ENCODE data around the gene ARHGEF17. TPM values are rescaled to one million over a fixed set of nuclear protein-coding genes. Genes with fewer than 3 reads are reported as not detected.

Gene ARHGEF17
- polyA plus RNA-seq, 3 donors, result 0.16 to 1.2 (median 0.55) TPM

DNA sequence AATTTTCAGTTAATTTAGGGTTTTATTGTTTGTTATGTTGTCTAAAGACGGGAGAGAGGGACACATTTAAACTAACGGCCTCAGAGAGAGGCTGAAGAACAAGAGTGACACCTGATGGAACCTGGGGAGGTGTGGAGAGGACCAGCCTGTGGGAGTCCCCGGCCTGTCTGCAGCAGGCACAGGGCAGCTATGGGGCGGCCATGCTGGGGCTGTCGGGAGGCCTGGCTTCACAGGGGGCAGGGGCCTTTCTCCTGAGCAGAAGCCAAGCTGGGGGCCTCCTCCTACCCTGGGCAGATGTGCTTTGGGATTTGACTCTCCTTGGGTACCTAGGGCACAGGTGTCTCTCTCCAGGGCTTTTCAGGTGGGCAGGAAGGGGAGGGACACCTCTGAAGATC is 90.1 kb downstream of the ARHGEF17 start:
- Histone ChIP-seq H4K20me1 (ENCODE audit: insufficient read depth, low read length) (peaks cover 97% of the 10 kb centered on the region), H3K36me3 (replicated peaks in 1 of 2; ENCODE audit: control insufficient read depth in 1 of 2, insufficient read depth in 2 of 2, low read length in 2 of 2) (peaks cover 73 to 87% of the 10 kb centered on the region in 2 donors), H3K27me3 (ENCODE audit: control insufficient read depth in 2 of 2, insufficient read depth in 2 of 2, low read length in 2 of 2) (no peaks in the 10 kb centered on the region), H2AFZ (ENCODE audit: insufficient read depth, low read depth, low read length, poor library complexity, severe bottlenecking) (no peak overlapping the region), H3K4me3 (replicated peaks in 1 of 3; ENCODE audit: low read depth in 2 of 3, low read length in 3 of 3) (no peak overlapping the region), H3K79me2 (ENCODE audit: insufficient read depth, low read length) (peaks cover 37% of the 10 kb centered on the region), H3K4me2 (replicated peaks; ENCODE audit: extremely low read depth, low read length, poor library complexity, severe bottlenecking) (no peak overlapping the region), H3K27ac (ENCODE audit: low read depth in 1 of 2, low read length in 2 of 2) (peak overlapping the region; percentile 10 to 14), H3K9me3 (replicated peaks in 1 of 2; ENCODE audit: control insufficient read depth in 1 of 2, insufficient read depth in 1 of 2, low read length in 2 of 2) (no peaks in the 10 kb centered on the region), H3K9ac (ENCODE audit: insufficient read depth, low read length, poor library complexity, severe bottlenecking) (no peak overlapping the region), H3K4me1 (ENCODE audit: control insufficient read depth in 1 of 2, insufficient read depth in 2 of 2, low read length in 2 of 2) (peaks cover 5 to 16% of the 10 kb centered on the region in 2 donors)
- TF ChIP-seq, protein P1, sequence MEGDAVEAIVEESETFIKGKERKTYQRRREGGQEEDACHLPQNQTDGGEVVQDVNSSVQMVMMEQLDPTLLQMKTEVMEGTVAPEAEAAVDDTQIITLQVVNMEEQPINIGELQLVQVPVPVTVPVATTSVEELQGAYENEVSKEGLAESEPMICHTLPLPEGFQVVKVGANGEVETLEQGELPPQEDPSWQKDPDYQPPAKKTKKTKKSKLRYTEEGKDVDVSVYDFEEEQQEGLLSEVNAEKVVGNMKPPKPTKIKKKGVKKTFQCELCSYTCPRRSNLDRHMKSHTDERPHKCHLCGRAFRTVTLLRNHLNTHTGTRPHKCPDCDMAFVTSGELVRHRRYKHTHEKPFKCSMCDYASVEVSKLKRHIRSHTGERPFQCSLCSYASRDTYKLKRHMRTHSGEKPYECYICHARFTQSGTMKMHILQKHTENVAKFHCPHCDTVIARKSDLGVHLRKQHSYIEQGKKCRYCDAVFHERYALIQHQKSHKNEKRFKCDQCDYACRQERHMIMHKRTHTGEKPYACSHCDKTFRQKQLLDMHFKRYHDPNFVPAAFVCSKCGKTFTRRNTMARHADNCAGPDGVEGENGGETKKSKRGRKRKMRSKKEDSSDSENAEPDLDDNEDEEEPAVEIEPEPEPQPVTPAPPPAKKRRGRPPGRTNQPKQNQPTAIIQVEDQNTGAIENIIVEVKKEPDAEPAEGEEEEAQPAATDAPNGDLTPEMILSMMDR (IDR thresholded peaks at IDR 0.05), result no peak
- DNase-seq, result no peak
- H3K9me3 Mint-ChIP-seq, result no peaks in the 10 kb centered on the region
- intact Hi-C loops (cut with micrococcal nuclease), result loop anchor here in 1 of 2 donors (10.0 kb wide), 1 partner anchor 93 kb away; the partner anchor contains the start of gene ARHGEF17
- peaks cover 14% of the 10 kb centered on the region for H3K4me1 Mint-ChIP-seq
- H3K4me3 Mint-ChIP-seq, result no peak overlapping the region
- H3K36me3 Mint-ChIP-seq, result peaks cover 72 to 91% of the 10 kb centered on the region in 2 donors
- H3K27ac Mint-ChIP-seq, result peak overlapping the region in 5 of 7 donors; percentile 30 to 78 (median 46)
- 94% methylated on average over 5 of the region's 5 CpGs for WGBS (ENCODE audit: insufficient coverage)
- peaks cover 0 to 3% (median 0%) of the 10 kb centered on the region in 3 donors for H3K27me3 Mint-ChIP-seq (ENCODE audit: low read depth in 3 of 3)

DNA sequence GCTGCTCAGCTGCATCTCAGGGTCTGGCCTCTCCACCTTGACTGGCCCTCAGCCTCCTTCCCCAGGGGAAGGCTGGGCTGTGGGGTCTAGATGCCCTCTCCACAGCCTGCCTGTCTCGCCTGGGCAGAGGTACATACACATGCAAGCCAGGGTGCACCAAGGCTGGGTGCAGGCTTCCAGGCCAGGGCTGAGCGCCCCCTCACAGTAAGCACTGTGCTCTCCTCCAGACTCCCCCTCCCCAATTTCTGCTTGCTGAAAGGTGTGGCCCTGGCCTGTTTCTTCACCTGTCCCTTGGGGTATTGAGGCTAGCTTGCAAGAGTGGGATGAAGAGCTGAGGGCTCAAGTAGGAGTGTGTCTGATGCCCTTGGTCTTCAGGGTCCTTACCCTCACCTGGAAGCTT is 90.6 kb downstream of the ARHGEF17 start:
- peaks cover 9 to 20% of the 10 kb centered on the region in 2 donors for H3K4me1 ChIP-seq (ENCODE audit: control insufficient read depth in 1 of 2, insufficient read depth in 2 of 2, low read length in 2 of 2)
- Mint-ChIP-seq H3K4me1 (peaks cover 17% of the 10 kb centered on the region), H3K9me3 (no peaks in the 10 kb centered on the region), H3K27ac (peak overlapping the region in 4 of 7 donors; percentile 30 to 87 (median 68)), H3K4me3 (no peak overlapping the region), H3K36me3 (peaks cover 68 to 85% of the 10 kb centered on the region in 2 donors), H3K27me3 (ENCODE audit: low read depth in 3 of 3) (peaks cover 0 to under 1% (median 0%) of the 10 kb centered on the region in 3 donors)
- peaks cover 67 to 81% of the 10 kb centered on the region in 2 donors for H3K36me3 ChIP-seq (replicated peaks in 1 of 2; ENCODE audit: control insufficient read depth in 1 of 2, insufficient read depth in 2 of 2, low read length in 2 of 2)
- no peak for DNase-seq
- H3K4me3 ChIP-seq (replicated peaks in 1 of 3; ENCODE audit: low read depth in 2 of 3, low read length in 3 of 3), result no peak overlapping the region
- intact Hi-C loops (cut with micrococcal nuclease), result loop anchor here in 1 of 2 donors (10.0 kb wide), 1 partner anchor 94 kb away; the partner anchor contains the start of gene ARHGEF17
- 100% methylated on average over 1 of the region's 2 CpGs for WGBS (ENCODE audit: insufficient coverage)
- peak overlapping the region in 1 of 2 donors; percentile 39 for H3K27ac ChIP-seq (ENCODE audit: low read depth in 1 of 2, low read length in 2 of 2)
- no peak overlapping the region for H2AFZ ChIP-seq (ENCODE audit: insufficient read depth, low read depth, low read length, poor library complexity, severe bottlenecking)
- H3K9me3 ChIP-seq (replicated peaks in 1 of 2; ENCODE audit: control insufficient read depth in 1 of 2, insufficient read depth in 1 of 2, low read length in 2 of 2), result no peaks in the 10 kb centered on the region
- H3K9ac ChIP-seq (ENCODE audit: insufficient read depth, low read length, poor library complexity, severe bottlenecking), result no peak overlapping the region
- peaks cover 31% of the 10 kb centered on the region for H3K79me2 ChIP-seq (ENCODE audit: insufficient read depth, low read length)
- no peak overlapping the region for H3K4me2 ChIP-seq (replicated peaks; ENCODE audit: extremely low read depth, low read length, poor library complexity, severe bottlenecking)
- peaks cover 97% of the 10 kb centered on the region for H4K20me1 ChIP-seq (ENCODE audit: insufficient read depth, low read length)
- H3K27me3 ChIP-seq (ENCODE audit: control insufficient read depth in 2 of 2, insufficient read depth in 2 of 2, low read length in 2 of 2), result no peaks in the 10 kb centered on the region
- TF ChIP-seq, protein P1 (IDR thresholded peaks at IDR 0.05), result no peak
